HT1080 (cell line): ENCODE measurements around the gene PIP5KL1. TPM values are rescaled to one million over a fixed set of nuclear protein-coding genes. Genes with fewer than 3 reads are reported as not detected.

Experiments
- DNase-seq: peaks from one replicate; pipeline ENCODE4 v3.0.0-alpha.2; 2015; ENCODE audit warnings: low read depth
- total RNA-seq: library from RNA; depleted of rRNA; stranded (reverse); fragments of >200 nt; shearing (Covaris generic); gene quantifications from 2 replicates; pipeline ENCODE4 v1.2.3, GENCODE V29; 2014; rRNA removed

The PIP5KL1 gene
- total RNA-seq, 1 experiment from 2014 or later, result 0.98 TPM

GRCh38 chr9:127875306-127875966 lies 55.1 kb downstream of the PIP5KL1 start:
- peak; percentile 30 for DNase-seq

GRCh38 chr9:127874301-127875221 lies 56.0 kb downstream of the PIP5KL1 start:
- DNase-seq, result no peak

- no peak for DNase-seq
Measured at GRCh38 chr9:127873886-127874285, 56.7 kb downstream of the PIP5KL1 start.

- DNase-seq, result no peak
Measured at GRCh38 chr9:127873223-127873691, 57.3 kb downstream of the PIP5KL1 start.

DNA sequence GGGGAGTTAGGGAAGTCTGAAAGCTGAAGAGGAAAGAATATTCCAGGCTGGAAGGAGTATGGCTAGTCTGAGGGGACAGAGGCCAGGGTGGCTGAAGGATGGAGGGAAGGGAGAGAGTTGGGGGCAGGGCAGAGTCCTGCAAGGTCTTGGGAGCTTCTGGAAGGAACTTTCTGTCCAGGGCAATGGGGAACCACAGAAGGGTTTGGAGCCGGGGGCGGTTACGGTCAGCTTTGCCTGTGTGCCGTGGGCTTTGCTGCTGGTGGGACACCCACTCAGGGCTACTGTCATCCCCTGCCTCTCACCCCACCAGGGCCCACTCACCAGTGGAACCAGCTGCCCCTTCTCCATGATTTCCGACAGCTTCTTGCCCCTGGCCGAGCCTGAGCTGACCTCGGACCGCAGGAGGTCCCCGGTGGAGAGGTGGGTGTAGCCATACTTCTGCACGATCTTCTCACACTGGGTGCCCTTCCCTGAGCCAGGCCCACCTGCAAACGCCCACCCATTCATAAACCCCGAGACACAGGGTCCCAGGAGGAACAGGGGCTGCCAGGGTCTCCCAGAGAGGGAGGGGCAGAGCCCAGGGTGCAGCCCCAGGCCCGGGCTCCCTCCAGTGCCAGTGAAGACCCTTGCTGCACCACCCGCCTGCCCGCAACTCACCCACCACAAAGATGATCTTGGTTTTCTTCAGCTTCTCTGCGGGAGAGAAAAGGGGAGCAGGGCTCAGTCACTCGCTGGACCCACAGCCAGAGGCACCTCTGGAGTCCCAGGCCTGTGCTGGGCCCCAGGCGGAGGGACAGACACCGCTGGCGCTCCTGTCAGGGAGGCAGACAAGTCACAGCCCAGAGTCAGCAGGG lies 58.0 kb downstream of the PIP5KL1 start:
- no peak for DNase-seq

GRCh38 chr9:127871531-127871930 lies 59.0 kb downstream of the PIP5KL1 start:
- DNase-seq, result no peak

DNA sequence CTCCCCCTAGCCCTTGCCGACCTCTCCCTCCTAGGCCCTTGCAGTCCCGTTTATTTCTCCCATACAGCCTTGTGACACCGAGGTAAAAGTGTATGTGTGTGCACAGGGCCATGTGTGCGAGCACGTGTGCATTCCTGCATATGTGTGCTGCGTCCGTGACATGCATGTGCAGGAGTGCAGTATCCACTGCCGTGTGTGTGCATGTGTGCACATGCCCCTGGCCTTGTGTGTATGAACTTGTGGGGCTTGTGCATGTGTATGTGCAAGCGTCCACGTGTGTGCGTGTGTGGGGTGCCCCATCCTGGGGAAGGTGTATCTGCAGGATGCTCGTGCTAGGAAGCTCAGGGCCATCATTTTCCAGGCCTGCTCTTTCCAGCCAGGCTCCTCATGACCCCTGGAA lies 59.7 kb downstream of the PIP5KL1 start:
- no peak for DNase-seq

Other genes with a start within 250 kb of the PIP5KL1 start
- gene CFAP157, start 223.8 kb downstream of the PIP5KL1 start, total RNA-seq, result not detected in 2 replicates
- 27.1 and 33.3 TPM in 2 replicates for gene PTRH1, start 215.1 kb downstream of the PIP5KL1 start, total RNA-seq
- not detected in 2 replicates for gene TTC16, start 214.7 kb downstream of the PIP5KL1 start, total RNA-seq
- gene TOR2A, start 195.5 kb downstream of the PIP5KL1 start, total RNA-seq, result 20.7 and 27.7 TPM in 2 replicates
- not detected in 2 replicates for gene SH2D3C, start 152.1 kb downstream of the PIP5KL1 start, total RNA-seq
- gene CDK9, start 144.7 kb downstream of the PIP5KL1 start, total RNA-seq, result 49.4 and 73.6 TPM in 2 replicates
- 84.1 and 87.0 TPM in 2 replicates for gene FPGS, start 127.9 kb downstream of the PIP5KL1 start, total RNA-seq
- 23.0 and 34.1 TPM in 2 replicates for gene ENG, start 76.1 kb downstream of the PIP5KL1 start, total RNA-seq
- gene AK1, start 53.1 kb downstream of the PIP5KL1 start, total RNA-seq, result 47.0 and 59.7 TPM in 2 replicates
- 37.4 and 38.9 TPM in 2 replicates for gene ST6GALNAC6, start 31.2 kb downstream of the PIP5KL1 start, total RNA-seq
- gene ST6GALNAC4, start 13.7 kb downstream of the PIP5KL1 start, total RNA-seq, result 35.3 and 43.4 TPM in 2 replicates
- 92.5 and 128 TPM in 2 replicates for gene DPM2, start 7.1 kb upstream of the PIP5KL1 start, total RNA-seq
- gene EEIG1, start 50.2 kb upstream of the PIP5KL1 start, total RNA-seq, result 3.4 and 6.8 TPM in 2 replicates
- gene NAIF1, start 136.5 kb upstream of the PIP5KL1 start, total RNA-seq, result 19.6 and 21.2 TPM in 2 replicates
- 14.4 and 15.1 TPM in 2 replicates for gene SLC25A25, start 137.5 kb upstream of the PIP5KL1 start, total RNA-seq
- 182 and 203 TPM in 2 replicates for gene PTGES2, start 197.0 kb upstream of the PIP5KL1 start, total RNA-seq
- not detected in 2 replicates for gene LCN2, start 218.7 kb upstream of the PIP5KL1 start, total RNA-seq
- gene BBLN, start 229.5 kb upstream of the PIP5KL1 start, total RNA-seq, result 79.8 and 119 TPM in 2 replicates